Chondrocyte (in vitro differentiated cells): Measurements from ENCODE around the gene ZNF554. TPM values are rescaled to one million over a fixed set of nuclear protein-coding genes. Genes with fewer than 3 reads are reported as not detected.

Source experiments
- DNase-seq: peaks from one replicate; pipeline ENCODE4 v3.0.0; 2021; ENCODE audit warnings: mixed read lengths, low spot score
- H3K27ac Mint-ChIP-seq: one replicate; pipeline ENCODE4 v1.8.0; 2021; ENCODE audit warnings: mild to moderate bottlenecking, moderate library complexity, mixed read lengths; ENCODE audit not compliant: unreplicated experiment
- H3K27me3 Mint-ChIP-seq: 2 replicates; pipeline ENCODE4 v1.8.0; 2021; ENCODE audit warnings: low read depth, mixed read lengths
- H3K36me3 Mint-ChIP-seq: 2 replicates; pipeline ENCODE4 v1.8.0; 2021; ENCODE audit warnings: low read depth, mixed read lengths
- H3K4me1 Mint-ChIP-seq: 2 replicates; pipeline ENCODE4 v1.8.0; 2021; ENCODE audit warnings: low read depth, mild to moderate bottlenecking, mixed read lengths
- H3K4me3 Mint-ChIP-seq: one replicate; pipeline ENCODE4 v1.8.0; 2021; ENCODE audit warnings: mild to moderate bottlenecking, moderate library complexity, mixed read lengths; ENCODE audit not compliant: unreplicated experiment
- H3K9me3 Mint-ChIP-seq: 2 replicates; pipeline ENCODE4 v1.8.0; 2021; ENCODE audit warnings: low read depth, mixed read lengths
- total RNA-seq: library from RNA; stranded (reverse); gene quantifications from 3 replicates; pipeline ENCODE4 v1.2.1, GENCODE V29; 2021
- TF ChIP-seq, protein P1 (sequence below): fragments of 200-600 bp; sonication (generic); IDR thresholded peaks from 2 replicates; pipeline ENCODE4 v1.5.0; 2021; ENCODE audit warnings: antibody characterized with exemption, mild to moderate bottlenecking, moderate library complexity

ZNF554 gene
- total RNA-seq, 1 donor from 2014 or later, result 4.1 TPM

DNA sequence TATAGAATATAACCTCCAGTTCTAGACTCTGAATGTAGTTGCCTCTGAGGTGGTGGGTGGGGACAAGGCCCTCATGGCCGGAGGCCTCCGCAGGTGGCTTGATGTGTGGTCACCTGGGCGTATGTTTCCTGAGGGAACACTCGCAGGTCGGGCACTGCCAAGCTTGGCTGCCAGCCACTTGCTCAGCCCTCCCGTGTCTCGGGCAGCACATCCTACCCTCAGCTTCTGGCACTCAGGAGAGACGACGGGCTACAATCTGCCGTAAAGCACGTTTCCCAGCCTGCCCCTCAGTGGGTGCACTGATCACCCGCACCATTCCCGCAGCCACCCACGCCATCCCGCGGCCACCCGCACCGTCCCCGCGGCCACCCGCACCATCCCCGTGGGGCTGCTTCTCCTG is 19.2 kb upstream of the ZNF554 start:
- H3K9me3 Mint-ChIP-seq, result no peaks in the 10 kb centered on the region
- no peaks in the 10 kb centered on the region for H3K27me3 Mint-ChIP-seq
- H3K4me1 Mint-ChIP-seq, result no peaks in the 10 kb centered on the region
- no peak overlapping the region for H3K4me3 Mint-ChIP-seq
- DNase-seq, result no peak
- no peak overlapping the region for H3K27ac Mint-ChIP-seq
- TF ChIP-seq, protein P1, sequence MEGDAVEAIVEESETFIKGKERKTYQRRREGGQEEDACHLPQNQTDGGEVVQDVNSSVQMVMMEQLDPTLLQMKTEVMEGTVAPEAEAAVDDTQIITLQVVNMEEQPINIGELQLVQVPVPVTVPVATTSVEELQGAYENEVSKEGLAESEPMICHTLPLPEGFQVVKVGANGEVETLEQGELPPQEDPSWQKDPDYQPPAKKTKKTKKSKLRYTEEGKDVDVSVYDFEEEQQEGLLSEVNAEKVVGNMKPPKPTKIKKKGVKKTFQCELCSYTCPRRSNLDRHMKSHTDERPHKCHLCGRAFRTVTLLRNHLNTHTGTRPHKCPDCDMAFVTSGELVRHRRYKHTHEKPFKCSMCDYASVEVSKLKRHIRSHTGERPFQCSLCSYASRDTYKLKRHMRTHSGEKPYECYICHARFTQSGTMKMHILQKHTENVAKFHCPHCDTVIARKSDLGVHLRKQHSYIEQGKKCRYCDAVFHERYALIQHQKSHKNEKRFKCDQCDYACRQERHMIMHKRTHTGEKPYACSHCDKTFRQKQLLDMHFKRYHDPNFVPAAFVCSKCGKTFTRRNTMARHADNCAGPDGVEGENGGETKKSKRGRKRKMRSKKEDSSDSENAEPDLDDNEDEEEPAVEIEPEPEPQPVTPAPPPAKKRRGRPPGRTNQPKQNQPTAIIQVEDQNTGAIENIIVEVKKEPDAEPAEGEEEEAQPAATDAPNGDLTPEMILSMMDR, result no peak
- peaks cover 21% of the 10 kb centered on the region for H3K36me3 Mint-ChIP-seq

DNA sequence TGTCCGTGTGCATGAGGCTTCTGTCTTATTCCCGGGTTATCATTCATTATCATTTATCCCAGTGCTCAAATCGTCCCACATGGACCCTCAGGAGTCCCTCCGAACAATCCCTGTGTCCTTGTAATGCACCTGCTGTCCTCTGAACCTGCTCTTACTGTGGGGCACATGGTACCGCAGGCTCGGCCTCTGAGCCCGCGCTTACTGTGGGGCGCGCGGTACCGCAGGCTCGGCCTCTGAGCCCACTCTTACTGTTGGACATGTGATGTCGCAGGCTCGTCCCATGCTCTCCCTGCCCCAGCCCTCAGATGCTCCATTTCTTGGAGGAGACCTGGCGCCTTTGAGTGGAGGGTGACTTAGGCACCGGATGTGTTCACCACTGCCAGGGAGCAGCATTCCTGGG is 16.8 kb upstream of the ZNF554 start:
- no peak overlapping the region for H3K27ac Mint-ChIP-seq
- DNase-seq, result no peak
- H3K4me3 Mint-ChIP-seq, result no peak overlapping the region

DNA sequence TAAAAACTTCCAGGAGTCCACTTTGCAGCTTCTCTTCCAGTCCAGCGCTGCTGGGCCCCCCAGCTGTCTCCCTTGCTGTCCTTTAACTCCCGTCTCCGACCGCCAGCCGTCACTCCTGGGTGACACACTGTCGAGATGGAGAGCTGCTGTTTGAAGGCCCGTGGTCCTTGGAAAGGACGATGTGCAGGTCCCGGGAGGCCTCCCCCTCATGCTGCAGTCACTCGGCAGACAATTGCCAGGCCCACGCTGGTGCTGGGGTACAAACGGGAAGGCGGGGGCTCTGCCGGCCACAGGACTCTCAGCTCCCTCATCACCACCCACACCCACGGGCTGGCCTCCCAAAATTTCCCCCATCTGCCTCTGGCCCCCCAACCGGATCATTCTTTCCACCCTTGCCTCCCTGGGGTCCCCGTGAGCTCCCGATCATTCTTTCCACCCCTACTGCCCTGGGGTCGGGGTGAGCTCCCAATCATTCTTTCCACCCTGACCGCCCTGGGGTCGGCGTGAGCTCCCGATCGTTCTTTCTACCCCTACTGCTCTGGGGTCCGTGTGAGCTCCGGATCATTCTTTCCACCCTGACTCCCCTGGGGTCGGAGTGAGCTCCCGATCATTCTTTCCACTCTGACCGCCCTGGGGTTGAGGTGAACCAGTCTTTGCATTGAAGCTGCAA is 16.0 kb upstream of the ZNF554 start:
- Mint-ChIP-seq H3K4me1 (no peaks in the 10 kb centered on the region), H3K27me3 (no peaks in the 10 kb centered on the region)
- no peak for DNase-seq

More for the DNA sequence above, 16.8 kb upstream of the ZNF554 start:
- no peaks in the 10 kb centered on the region for H3K9me3 Mint-ChIP-seq
- TF ChIP-seq, protein P1, result no peak
- H3K36me3 Mint-ChIP-seq, result peaks cover 13% of the 10 kb centered on the region
- H3K4me1 Mint-ChIP-seq, result no peaks in the 10 kb centered on the region
- H3K27me3 Mint-ChIP-seq, result no peaks in the 10 kb centered on the region

DNA sequence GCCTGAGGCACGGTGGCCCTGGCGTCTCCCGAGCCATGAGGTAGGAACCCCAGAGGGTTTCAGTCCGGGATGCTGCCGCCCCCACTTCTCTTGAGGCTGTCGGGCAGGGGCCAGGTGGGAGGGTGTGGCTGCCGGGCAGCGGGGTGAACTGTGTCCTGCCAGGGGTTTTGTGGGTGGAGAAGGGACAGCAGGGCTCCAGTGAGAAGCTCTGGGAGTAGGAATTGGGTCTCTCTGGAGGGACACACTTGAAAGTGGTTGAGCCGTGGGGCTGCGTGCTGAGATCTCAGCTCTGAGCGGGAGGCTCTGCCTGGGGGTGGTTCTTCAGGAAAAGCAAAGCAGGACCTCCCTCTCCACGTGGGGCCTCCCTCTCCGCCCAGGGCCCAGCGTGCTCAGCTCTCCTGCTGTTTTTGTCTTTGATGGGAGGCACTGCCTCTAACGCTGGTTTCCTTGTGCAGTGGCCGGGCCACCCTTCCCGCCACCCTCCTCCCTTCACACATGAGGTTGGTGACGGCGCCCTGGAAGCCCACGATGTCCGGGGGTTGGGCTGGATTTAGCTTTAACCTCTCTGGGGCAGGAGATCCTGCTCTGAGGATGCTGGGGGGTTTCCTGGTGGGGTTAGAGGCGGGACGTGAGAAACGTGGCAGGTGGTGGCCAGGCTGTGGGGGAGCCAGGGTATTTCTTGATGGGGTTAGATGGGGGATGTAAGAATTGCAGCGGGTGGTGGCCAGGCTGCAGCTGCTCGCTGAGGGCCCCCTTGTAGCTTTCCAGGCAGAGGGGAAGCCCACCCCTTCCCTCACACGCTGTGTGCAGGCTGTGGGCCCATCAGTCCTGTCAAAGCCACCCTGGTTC is 15.3 kb upstream of the ZNF554 start:
- Mint-ChIP-seq H3K27me3 (no peaks in the 10 kb centered on the region), H3K4me3 (no peak overlapping the region), H3K36me3 (peaks cover 16% of the 10 kb centered on the region), H3K27ac (no peak overlapping the region), H3K4me1 (no peaks in the 10 kb centered on the region), H3K9me3 (no peaks in the 10 kb centered on the region)
- TF ChIP-seq, protein P1, result no peak
- DNase-seq, result no peak

More for the DNA sequence above, 16.0 kb upstream of the ZNF554 start:
- Mint-ChIP-seq H3K36me3 (peaks cover 13% of the 10 kb centered on the region), H3K9me3 (no peaks in the 10 kb centered on the region), H3K4me3 (no peak overlapping the region), H3K27ac (no peak overlapping the region)
- TF ChIP-seq, protein P1, result no peak

DNA sequence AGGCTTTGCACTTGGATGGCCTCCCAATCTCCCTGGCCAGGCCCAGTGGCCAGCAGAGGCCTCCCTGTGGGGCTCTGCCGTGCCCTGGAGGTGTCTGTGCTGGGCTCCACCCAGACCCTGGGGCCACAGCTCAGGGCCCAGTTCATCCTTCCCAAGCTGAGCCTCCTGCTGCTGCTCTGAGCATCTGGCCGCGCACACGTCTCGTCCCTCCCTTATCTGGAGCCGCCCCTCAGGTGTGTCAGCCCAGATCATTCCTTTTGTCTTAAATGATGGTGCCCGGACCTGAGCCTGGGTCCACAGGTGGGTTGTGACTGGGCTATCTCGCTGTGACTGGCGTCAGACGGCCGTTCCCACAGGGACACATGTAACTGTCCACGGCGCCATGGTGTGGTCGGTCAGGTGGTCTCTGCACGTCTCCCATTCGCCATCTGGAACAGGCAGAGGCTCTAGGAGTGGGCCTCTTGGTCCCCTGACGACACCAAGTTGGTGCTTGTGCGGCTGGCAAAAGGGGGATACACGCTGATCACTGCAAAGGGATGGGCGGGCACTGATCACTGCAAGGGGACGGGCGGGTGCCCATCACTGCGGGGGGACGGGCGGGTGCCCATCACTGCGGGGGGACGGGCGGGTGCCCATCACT is 14.3 kb upstream of the ZNF554 start:
- TF ChIP-seq, protein P1, result no peak
- H3K27ac Mint-ChIP-seq, result no peak overlapping the region
- H3K4me3 Mint-ChIP-seq, result no peak overlapping the region
- peaks cover 16% of the 10 kb centered on the region for H3K36me3 Mint-ChIP-seq
- H3K4me1 Mint-ChIP-seq, result no peaks in the 10 kb centered on the region
- DNase-seq, result peak; percentile 72
- no peaks in the 10 kb centered on the region for H3K27me3 Mint-ChIP-seq
- no peaks in the 10 kb centered on the region for H3K9me3 Mint-ChIP-seq
